Erythroblast (primary cell): ENCODE data around the gene SUSD2.

Experiments used
- GATA1 ChIP-seq: IDR thresholded peaks from 2 replicates; pipeline ENCODE4 v1.6.1; 2011; ENCODE audit warnings: low read depth, mild to moderate bottlenecking, control low read depth, low read length, moderate library complexity
- POLR2A ChIP-seq: IDR thresholded peaks from 2 replicates; pipeline ENCODE4 v1.6.1; 2011; ENCODE audit warnings: mild to moderate bottlenecking, low read length

GRCh38 chr22:24184057-24184798 is 2.9 kb downstream of the SUSD2 start:
- TF ChIP-seq POLR2A: no peak
- no peak for TF ChIP-seq GATA1
